ENCODE results near the gene MYOZ2. TPM values are rescaled to one million over a fixed set of nuclear protein-coding genes. Genes with fewer than 3 reads are reported as not detected.
A peak's percentile ranks its signal among the peaks of the same experiment; 100 is the strongest.

The MYOZ2 gene
- total and polyA plus RNA-seq, 2 of the 13 experiments (the other 11 are each of a cell fraction or from before 2014, with no cell fraction given): 0.03 TPM; not detected in 1

GRCh38 chr4:119212964-119213606 is 77.5 kb downstream of the MYOZ2 start:
- ATAC-seq (peak; percentile 89), FAIRE-seq (peak; percentile 80), DNase-seq (ENCODE audit: low spot score) (peak; percentile 88)
- peak overlapping the region; percentile 68 for H3K4me2 ChIP-seq (ENCODE audit: low read depth, low read length)
- intact Hi-C loops (cut with micrococcal nuclease; ENCODE audit: unreplicated experiment) (loop anchor here (1.0 to 10.0 kb wide), 5 partner anchors 39 to 242 kb away; a partner anchor contains a TSS), in situ Hi-C loops (cut with HindIII; ENCODE audit: extremely low pct_ligation_motif_present, low pct_unique_long_range_greater_than_20kb) (loop anchor here (10.0 kb wide), 1 partner anchor 168 kb away; no protein-coding TSS in a partner anchor)
- ChIA-PET POLR2A (interaction anchor here (0.7 to 3.1 kb wide), 15 partner anchors 8 to 853 kb away, joined by 3 to 30 read pairs (median 4); partner anchors contain the start of gene MAD2L1), CTCF (ENCODE audit: low intra/inter-chr PET ratio, low total read pairs) (no interaction called here)
- no peaks in the 10 kb centered on the region for H3K9me3 ChIP-seq (ENCODE audit: low read length)
- H3K79me2 ChIP-seq (ENCODE audit: insufficient read depth, low read length): peaks cover 28% of the 10 kb centered on the region
- peaks cover 19% of the 10 kb centered on the region for H3K4me1 ChIP-seq (ENCODE audit: insufficient read depth, low read length)
- no peaks in the 10 kb centered on the region; a peak in 1 of 5 replicates for H3K27me3 ChIP-seq (ENCODE audit: control insufficient read depth in 1 of 2, insufficient read depth in 2 of 2, low read length in 2 of 2)
- peaks cover 5 to 11% of the 10 kb centered on the region in 2 experiments for H3K36me3 ChIP-seq (replicated peaks in 1 of 2; ENCODE audit: control insufficient read depth in 1 of 2, insufficient read depth in 2 of 2, low read length in 2 of 2)
- BruUV-seq (replicated peaks): TSS peak; percentile 72
- peak overlapping the region; percentile 86 for H3K9ac ChIP-seq (ENCODE audit: insufficient read depth, low read depth, low read length)
- H3K4me3 ChIP-seq (replicated peaks in 1 of 3; ENCODE audit: insufficient read depth in 1 of 3, low read depth in 2 of 3, low read length in 3 of 3): peak overlapping the region; percentile 72 to 84 (median 78)
- peak overlapping the region; percentile 96 for H3K27ac ChIP-seq (ENCODE audit: extremely low read length, insufficient read depth, low read length)
- H4K20me1 ChIP-seq (ENCODE audit: insufficient read depth, low read length): no peaks in the 10 kb centered on the region
- whole genome bisulfite sequencing (ENCODE audit: low lambda C conversion rate): 0% methylated on average over 11 of the region's 24 CpGs
- peak overlapping the region; percentile 71 for H2AFZ ChIP-seq (ENCODE audit: low read length)
- no peak for TF ChIP-seq BRCA1 (CRISPR knock-in tag; IDR thresholded peaks at IDR 0.05)
- TF ChIP-seq, protein P1, sequence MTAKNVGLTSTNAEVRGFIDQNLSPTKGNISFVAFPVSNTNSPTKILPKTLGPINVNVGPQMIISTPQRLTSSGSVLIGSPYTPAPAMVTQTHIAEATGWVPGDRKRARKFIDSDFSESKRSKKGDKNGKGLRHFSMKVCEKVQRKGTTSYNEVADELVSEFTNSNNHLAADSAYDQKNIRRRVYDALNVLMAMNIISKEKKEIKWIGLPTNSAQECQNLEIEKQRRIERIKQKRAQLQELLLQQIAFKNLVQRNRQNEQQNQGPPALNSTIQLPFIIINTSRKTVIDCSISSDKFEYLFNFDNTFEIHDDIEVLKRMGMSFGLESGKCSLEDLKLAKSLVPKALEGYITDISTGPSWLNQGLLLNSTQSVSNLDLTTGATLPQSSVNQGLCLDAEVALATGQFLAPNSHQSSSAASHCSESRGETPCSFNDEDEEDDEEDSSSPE (CRISPR knock-in tag; IDR thresholded peaks at IDR 0.05): peak; percentile 27; the same call in 1 of the 2 replicates
- TF ChIP-seq ZNF34 (CRISPR knock-in tag; IDR thresholded peaks at IDR 0.05; ENCODE audit: borderline replicate concordance): no peak
- TF ChIP-seq POGZ (CRISPR knock-in tag; IDR thresholded peaks at IDR 0.05): peak; percentile 47; the same call in 1 of the 2 replicates
- TF ChIP-seq CHD2 (IDR thresholded peaks at IDR 0.05; ENCODE audit: low read depth, low read length): peak; percentile 61
- peak; percentile 91; the same call in 1 of the 2 replicates for TF ChIP-seq SAFB2 (CRISPR knock-in tag; IDR thresholded peaks at IDR 0.05; ENCODE audit: borderline replicate concordance, low read depth)
- no peak for TF ChIP-seq KLF9 (CRISPR knock-in tag; IDR thresholded peaks at IDR 0.05; ENCODE audit: low read depth)
- TF ChIP-seq HDAC2 (CRISPR knock-in tag; IDR thresholded peaks at IDR 0.05): no peak
- TF ChIP-seq HMGXB4 (CRISPR knock-in tag; IDR thresholded peaks at IDR 0.05; ENCODE audit: borderline replicate concordance in 1 of 2, low read depth in 1 of 2): peak; percentile 85 to 95
- TF ChIP-seq, protein P2, sequence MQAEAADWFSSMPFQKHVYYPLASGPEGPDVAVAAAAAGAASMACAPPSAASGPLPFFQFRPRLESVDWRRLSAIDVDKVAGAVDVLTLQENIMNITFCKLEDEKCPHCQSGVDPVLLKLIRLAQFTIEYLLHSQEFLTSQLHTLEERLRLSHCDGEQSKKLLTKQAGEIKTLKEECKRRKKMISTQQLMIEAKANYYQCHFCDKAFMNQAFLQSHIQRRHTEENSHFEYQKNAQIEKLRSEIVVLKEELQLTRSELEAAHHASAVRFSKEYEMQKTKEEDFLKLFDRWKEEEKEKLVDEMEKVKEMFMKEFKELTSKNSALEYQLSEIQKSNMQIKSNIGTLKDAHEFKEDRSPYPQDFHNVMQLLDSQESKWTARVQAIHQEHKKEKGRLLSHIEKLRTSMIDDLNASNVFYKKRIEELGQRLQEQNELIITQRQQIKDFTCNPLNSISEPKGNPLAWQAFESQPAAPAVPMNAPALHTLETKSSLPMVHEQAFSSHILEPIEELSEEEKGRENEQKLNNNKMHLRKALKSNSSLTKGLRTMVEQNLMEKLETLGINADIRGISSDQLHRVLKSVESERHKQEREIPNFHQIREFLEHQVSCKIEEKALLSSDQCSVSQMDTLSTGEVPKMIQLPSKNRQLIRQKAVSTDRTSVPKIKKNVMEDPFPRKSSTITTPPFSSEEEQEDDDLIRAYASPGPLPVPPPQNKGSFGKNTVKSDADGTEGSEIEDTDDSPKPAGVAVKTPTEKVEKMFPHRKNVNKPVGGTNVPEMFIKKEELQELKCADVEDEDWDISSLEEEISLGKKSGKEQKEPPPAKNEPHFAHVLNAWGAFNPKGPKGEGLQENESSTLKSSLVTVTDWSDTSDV (CRISPR knock-in tag; IDR thresholded peaks at IDR 0.05): no peak
- no peak for TF ChIP-seq PRDM15 (CRISPR knock-in tag; IDR thresholded peaks at IDR 0.05)
- no peak for TF ChIP-seq POLR2G (IDR thresholded peaks at IDR 0.05; ENCODE audit: low read depth, low read length)
- TF ChIP-seq ZNF775 (CRISPR knock-in tag; IDR thresholded peaks at IDR 0.05; ENCODE audit: borderline replicate concordance): no peak

All from HepG2 (cell line).